HL-60/S4 treated with phorbol 12-myristate 13-acetate at 8.2 ng/mL for 4 days and 3 days (cell line): Measurements from ENCODE around the gene ATXN7L1.

Experiments used
- in situ Hi-C: fragments of 300-500 bp; cut with MboI; formaldehyde crosslinking; loops from 2 replicates; pipeline ENCODE4 v1.15.0; 2022; ENCODE audit warnings: low sequenced_read_pairs

The ATXN7L1 gene

DNA sequence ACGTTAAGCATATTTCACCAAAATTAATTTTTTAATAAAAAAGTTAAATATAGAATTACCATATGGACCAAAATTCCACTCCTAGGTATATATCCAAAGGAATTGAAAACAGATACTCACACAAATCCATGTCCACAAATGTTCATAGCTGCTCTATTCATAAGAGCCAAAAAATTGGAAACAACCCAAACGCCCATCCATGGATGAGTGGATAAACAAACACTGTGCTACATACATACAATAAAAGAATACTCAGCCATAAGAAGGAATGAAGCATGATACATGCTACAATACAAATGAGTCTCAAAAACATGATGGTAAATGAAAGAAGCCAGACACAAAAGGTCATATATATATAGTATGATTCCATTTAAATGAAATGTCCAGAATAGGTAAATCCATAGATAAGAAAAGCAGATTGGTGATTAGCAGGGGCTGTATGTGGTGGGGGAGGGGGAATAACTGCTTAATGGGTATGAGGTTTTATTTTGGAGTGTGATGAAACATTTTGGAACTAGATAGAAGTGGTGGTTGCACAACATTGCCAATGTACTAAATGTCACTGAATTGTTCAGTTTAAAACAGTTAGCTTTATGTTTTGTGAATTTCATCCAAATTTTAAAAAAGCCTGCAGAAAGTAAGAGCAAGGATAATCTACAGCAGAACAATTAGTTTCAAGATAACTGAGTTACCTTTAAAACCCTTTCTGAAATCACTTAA is 193.9 kb downstream of the ATXN7L1 start:
- in situ Hi-C loops: no loop called here

DNA sequence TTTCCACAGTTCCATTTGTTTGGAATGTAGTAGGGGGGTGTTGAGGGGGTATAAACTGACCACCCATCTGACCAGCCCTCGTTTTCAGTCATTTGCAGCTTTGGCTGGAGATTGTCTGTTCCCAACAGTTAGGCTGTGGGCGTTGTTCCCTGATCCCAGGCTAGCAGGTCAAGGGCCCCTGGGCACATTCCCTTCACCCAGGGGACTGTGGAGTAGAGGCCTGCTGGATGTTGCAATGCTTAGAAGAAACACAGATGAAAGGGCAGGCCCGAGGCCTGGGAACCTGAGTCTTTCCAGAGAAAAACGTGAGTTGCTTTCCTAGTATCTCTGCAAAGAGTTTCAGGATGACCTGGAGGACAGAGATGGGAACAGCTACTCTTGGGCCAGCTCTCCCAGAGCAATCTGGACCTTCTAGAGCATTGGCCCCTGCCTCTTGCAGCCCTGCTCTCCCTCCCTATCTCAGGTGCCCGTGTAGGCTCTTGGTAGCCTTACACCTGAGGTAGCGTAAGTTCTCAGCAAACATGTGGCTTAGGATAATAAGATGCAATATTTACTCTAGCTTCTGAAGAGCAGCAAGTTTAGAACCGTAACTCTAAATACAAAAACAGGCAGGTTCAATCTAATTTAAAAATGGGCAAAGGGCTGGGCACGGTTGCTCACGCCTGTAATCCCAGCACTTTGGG is 195.8 kb downstream of the ATXN7L1 start:
- in situ Hi-C loops: no loop called here

DNA sequence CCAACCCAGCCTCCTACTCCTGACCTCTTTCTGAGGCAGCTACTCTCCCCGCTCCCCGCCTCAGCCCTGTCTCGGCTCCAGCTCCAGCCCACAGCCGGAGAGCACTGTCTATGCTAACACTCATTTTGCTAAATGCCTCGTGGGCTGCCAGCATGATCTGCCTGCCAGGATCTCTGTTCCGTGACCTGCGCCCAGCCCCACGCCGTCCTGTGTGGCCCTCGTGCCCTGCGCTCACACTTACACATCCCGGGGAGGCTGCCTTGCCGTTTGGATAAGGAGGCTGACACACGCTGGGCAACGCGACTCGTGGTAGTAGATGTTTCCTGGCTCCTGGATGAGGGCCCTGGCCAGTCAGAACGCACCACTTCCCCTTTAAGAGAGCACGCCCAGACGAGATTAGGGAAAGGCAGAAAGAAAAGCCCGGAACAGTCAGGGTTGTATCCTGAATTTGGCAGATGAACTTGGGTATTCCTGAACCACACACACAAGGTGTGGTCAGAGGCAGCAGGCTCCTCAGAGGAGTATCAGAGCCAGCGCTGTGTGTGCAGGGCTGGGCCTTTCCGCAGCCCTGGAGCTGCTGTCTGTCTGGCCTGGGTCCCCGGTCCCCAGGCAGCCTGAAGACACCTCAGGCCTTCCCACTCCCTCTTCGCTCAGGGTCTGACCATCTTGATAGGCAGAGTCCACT is 197.4 kb downstream of the ATXN7L1 start:
- in situ Hi-C loops: no loop called here

DNA sequence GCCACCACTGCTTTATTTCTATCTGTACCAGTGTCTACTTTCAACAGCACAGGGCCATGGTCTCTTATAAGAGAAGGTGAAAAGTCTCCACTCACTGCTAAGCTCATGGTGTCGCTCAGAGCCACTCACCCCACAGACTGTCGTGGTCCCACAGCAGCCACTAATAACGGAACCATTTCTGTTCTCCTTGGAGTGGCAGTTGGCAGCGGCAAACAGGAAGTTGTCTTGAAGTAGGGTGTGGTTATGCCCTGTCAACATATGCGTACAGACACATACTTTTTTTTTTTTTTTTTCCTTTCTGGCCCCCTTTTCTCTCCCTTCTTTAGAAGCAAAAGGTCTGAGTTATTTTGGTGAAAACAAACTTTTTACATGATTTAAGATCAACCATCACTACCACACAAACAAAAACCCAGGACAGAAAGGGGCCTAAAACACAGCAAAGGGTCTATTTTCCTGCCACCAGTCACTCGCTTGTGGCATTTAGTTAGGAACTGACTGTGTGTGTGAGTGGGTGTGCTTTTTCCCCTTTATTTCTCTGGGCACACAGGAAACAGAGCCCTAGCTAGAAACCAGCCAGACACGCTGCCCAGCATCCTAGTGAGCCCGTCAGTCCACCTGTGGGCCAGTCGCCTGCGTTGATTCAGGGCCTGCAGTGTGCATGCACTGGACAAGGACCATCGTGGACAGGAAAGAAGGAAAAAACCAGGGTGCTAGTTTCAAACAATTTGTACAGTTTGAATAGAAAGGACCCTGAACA is 198.4 kb downstream of the ATXN7L1 start:
- in situ Hi-C loops: no loop called here

DNA sequence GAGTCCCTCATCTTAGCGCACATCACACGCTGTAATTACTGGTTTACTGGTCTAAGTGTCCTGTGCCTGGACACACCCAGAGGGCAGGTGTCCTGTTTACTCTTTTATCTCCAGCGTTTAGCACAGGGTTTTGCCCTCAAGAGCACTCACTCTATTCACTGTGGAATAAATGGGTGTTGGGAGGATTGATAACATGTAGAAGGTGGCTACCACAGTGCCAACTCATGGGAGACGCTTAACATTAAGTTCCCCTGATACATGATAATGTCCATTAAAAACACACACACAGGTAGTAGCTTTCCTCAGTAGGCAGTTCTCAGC is 199.0 kb downstream of the ATXN7L1 start:
- in situ Hi-C loops: no loop called here

DNA sequence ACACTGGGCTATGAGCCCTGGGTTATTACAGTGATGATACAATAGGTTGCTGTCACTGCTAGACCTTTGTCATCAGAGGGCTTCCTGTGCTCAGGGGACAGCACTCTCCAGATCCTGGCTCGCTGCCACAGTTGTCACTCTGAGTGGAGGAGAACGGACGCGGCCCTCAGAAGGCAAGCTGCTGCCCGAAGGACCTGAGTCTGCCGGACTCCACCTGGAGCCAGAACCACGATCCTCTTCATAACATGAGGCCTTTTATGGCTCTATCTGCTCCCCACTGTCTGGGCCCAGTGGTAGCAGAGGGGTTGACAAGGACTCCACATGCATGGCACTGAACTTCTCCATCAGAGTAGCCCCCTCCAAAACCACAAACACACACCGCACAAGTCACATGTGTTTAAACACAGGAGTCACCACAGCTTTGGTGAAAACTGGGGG is 200.4 kb downstream of the ATXN7L1 start:
- in situ Hi-C loops: no loop called here

DNA sequence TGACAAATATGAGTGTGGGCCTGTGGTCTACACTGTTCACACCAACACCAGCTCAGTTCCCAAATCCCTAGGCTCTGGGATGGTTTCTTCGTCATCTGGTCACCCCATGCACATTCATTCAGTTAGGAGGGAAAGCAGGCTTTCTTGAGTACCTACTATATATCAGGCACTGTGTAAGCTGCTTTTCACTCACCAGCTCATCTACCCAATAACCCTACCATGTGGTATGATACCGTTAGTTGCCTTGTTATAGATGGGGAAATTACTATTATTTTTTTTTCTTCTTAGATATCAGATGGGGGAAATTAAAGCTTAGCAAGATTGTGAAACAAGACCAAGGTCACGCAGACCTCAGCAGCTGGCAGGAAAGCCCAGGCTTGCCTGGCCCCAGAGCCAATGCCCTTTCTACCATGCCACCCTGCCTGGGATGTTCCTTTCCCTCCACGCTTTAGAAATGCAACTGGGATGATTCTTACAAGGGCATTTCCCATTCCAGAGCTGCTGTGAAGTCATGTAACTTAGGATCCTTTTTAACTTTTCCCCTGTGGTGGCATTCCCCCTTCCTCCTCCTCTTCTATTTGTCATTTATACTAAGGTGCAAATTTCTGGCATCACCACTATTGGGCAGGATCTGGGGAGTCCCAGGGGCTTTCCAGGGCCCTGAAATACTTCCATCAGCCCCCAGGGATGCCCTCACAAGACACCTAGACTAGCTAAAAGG is 202.0 kb downstream of the ATXN7L1 start:
- in situ Hi-C loops: loop anchor here (25.0 kb wide), 1 partner anchor 363 kb away; no protein-coding TSS in a partner anchor

DNA sequence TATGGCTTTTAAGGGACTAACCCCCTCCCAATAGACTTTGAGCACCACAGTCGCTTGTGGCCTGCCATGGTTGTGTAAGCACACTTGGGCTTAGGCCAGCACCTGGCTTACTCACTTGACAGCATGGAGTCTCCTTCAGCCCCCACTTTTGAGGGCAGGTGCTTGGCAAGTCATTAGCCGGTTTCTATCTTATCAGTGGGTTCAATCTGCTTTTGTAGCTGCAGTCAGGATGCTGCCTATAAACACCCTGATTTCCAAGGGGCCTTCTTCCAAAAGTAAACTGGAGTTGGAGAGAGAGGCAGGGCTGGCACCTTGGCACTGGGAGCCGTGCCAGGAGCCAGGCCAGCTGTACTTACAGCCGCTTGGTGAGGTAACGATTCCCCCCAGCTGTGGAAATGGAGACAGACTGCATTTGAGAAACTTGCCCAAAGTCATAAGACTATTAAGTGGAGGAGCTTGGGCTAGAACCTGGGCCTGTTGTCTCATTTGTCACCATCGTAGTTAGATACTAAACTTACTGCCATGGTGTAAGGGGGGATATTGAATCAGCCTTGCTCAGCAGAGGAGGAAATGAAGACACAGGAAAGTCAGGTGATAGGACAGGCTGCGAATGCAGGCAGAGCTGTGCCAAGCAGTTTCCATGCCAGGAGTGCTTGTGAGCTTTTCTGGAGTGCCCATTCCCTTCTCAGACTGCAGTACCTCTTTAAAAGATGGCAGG is 202.9 kb downstream of the ATXN7L1 start:
- in situ Hi-C loops: loop anchor here (25.0 kb wide), 1 partner anchor 364 kb away; no protein-coding TSS in a partner anchor

DNA sequence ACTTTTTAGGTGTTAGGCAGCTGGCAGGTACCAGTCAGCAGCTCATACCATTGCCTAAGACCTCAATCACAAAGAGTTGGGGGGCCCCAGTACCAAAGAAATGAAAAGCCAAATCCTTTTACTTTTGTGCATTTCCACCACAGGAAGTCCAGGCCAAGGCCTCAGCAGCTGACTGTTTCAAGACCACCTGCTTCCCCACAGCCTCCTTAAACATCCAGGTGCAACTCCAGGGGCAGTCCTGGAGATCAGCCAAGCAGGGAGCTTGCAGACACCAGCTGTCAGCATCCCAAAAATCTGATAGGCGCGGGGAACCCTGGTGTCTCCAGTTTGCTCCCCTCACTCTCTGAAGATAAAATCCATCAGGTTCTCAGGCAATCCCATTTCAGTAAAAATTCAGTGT is 203.6 kb downstream of the ATXN7L1 start:
- in situ Hi-C loops: loop anchor here (25.0 kb wide), 1 partner anchor 364 kb away; no protein-coding TSS in a partner anchor

DNA sequence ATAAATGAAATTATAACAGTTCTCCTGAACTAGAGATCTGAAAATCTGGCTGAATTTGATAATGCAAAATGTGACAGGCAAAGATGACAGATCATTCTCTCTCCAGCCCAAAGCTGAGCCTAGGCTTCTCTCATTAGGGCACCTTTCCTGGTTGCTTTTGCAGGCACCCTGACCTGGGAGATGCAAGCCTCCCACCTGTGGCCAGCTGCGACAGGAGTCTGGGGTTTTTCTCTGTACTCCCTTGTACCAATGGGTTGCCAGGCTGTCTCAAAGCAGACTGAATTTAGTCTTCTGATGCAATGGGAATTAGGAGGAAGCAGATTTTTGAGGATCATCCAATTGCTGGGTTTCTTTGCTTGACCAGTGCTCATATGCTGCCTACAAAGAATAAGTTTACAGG is 210.1 kb downstream of the ATXN7L1 start:
- in situ Hi-C loops: loop anchor here (25.0 kb wide), 1 partner anchor 371 kb away; no protein-coding TSS in a partner anchor

DNA sequence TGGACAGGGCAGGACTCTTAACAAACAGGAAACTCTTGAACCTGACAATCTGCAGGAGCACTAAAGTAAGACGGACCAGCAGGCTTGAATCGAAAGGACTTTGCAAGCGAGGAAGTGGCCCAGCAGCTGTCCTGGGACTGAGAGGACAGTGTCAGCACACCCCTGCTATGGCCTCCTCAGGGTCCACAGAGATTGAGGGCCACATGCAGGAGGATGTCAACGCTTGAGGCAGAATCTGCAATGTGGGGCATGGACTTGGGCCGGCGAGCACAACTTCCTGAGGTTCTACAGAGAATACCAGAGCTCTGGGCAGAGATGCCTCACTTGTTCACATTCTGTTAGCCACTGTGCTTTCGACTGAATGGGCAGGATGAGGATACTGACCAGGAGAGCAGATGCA is 210.7 kb downstream of the ATXN7L1 start:
- in situ Hi-C loops: loop anchor here (25.0 kb wide), 1 partner anchor 372 kb away; no protein-coding TSS in a partner anchor

DNA sequence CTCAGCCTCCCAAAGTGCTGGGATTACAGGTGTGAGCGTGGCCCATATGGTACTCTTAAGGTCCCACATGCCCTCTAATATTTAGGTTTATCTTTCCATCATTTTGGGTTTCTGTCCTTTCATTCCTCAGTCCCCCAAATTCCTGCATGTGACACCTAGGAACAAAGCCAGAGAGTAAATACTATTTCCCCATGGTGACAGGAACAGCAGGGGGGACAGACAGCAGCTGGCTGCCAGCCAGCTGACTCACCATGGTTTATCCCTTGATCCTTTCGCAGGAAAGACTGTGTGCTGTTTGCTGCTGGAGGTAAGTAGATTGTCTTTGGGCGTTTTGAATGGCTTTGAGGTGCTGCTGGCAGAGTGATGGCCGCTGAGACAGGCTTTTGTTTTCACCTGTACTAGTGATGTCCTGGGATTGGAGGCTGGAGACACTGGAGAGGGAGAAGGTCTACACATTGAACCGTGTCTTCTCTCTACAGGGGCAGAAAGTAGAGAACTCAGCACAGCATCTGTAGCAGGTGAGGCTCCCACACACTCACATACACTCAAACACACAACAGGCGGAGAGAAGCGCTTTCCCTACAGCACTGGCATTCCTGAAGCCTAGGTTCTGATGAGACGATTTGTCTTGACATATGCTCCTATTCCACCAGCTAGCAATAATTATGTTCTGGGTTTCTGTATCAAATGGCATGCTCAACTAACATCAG is 211.4 kb downstream of the ATXN7L1 start:
- in situ Hi-C loops: loop anchor here (25.0 kb wide), 1 partner anchor 372 kb away; no protein-coding TSS in a partner anchor

DNA sequence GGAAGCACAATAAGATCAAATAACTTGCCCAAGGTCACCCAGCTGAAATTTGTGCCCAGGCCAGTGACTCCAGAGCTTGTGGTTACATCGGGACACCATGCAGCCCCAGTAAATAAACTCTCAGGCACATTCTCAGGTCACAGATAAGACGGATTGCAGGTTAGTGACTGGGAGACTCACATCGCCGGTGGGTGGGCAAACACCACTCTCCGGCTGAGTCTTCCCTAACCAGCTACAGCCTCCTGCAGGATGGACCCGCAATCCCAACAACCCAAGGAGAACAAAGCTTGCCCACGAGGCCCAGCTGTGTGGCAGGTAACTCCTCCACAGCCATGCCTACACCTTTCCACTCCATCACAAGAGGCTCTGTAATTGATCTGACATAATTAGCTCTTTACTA is 213.4 kb downstream of the ATXN7L1 start:
- in situ Hi-C loops: loop anchor here (25.0 kb wide), 1 partner anchor 374 kb away; no protein-coding TSS in a partner anchor

DNA sequence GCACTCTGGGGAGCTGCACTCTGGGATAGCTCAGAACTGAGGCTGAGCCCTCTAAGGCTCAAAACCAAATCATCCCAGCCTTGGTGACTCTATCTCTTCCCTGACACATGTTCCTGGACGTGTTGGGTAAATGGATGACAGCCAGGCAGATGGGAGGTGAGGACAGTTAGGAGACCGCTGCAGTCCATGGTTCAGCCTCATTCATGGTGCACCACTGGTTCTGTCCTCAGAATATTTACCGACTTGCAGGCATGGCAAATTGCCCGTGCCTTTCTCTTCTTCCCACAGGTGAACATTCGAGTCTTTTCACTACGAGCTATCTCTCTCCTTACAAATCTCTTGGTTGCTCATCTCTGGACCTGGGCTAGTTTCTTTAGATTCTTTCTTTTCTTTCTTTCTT is 214.8 kb downstream of the ATXN7L1 start:
- in situ Hi-C loops: loop anchor here (25.0 kb wide), 1 partner anchor 376 kb away; no protein-coding TSS in a partner anchor

DNA sequence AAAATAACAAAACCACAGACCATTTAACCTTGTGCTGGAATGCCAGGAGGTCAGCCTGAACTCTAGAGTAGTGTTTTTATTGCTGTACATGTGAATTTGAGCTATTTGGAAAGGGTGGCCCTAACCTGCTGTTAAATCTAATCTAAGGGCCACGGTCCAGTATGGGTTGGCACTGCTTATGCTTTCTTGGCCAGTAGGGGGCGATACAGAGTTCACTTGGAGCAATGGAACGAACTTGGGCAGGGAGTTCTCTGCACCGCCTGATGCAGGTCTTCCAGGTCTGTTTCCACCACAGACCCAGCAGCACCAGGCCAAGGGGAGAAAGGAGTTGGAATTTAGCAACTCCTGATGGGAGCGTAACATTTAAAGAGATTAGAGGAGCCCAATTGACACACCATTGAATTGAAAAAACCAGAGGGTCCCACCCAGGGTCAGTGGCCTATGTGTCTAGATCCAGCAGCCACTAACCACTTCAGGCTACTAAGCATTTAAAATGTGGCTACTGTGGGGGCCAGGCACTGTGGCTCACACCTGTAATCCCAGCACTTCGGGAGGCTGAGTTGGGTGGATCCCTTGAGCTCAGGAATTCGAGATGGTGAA is 219.4 kb downstream of the ATXN7L1 start:
- in situ Hi-C loops: loop anchor here (25.0 kb wide), 1 partner anchor 380 kb away; no protein-coding TSS in a partner anchor

DNA sequence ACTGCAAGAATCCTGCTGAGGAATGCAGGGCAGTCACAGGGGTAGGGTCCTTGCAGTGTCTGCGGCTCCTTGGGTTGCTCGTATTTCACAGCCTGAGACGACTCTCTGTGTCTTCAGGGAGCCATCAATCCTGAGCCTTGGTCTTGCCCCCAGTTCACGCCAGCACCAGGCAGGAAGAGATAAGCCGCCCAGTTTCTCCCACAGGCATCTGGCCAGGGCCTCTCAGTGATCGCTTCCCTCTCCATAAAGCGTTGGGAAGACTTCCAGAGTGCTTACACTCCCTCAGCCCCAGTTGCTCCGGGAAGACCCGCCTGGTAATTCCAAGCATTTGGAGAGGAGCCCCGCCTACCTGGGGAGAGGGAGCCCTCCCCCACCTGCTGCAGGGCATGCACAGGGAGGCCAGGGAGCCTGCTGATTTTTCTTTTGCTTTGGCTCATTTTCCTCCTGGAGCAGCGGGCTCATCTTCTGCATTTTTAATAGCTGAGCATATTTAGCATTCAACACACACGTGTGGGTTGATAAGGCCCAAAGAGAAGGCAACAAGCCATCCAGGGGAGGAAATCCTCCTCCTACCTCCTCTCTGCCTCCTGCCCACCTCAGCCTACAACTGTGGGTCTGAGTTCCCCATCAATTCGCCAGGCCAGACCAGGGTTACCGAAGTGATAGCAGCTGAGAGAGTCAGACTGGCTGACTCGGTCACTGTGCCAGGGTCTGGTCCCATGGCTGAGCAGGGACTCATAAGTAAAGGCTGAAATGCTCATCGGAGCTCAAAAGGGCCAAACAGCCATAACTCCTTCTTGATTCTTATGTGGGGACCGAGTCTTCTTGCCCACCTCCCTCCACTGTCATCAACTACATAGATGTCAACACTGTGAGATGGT is 220.7 kb downstream of the ATXN7L1 start:
- in situ Hi-C loops: loop anchor here (25.0 kb wide), 1 partner anchor 382 kb away; no protein-coding TSS in a partner anchor

DNA sequence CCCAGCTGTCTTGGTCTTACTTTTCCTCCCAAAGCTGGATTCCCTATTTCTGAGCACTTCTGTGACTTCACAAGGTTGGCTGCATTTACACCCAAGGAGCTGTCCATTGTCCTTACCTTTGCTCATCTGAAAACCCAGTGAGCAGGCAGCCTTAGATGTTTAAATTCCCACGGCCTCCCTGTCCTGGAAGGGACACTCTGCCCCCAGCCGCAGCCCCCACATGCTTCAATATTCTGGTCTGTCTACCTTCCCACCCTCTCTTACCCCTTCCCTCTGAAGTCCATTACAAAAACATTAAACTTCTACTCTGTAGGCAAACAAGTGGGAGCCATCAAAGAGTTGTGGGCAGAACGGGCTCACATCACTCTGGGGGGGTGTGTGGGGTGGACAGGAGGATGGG is 221.3 kb downstream of the ATXN7L1 start:
- in situ Hi-C loops: loop anchor here (25.0 kb wide), 1 partner anchor 382 kb away; no protein-coding TSS in a partner anchor
